Ectodermal cell (in vitro differentiated cells): Measurements from ENCODE around the gene ZNF784.

Source experiments
- H3K27ac ChIP-seq: 2 replicates; pipeline ENCODE4 v1.7.0; 2013; ENCODE audit warnings: mild to moderate bottlenecking, low read depth, low read length; ENCODE audit not compliant: insufficient read depth, poor library complexity, severe bottlenecking
- H3K27me3 ChIP-seq: 2 replicates; pipeline ENCODE4 v1.7.0; 2013; ENCODE audit warnings: mild to moderate bottlenecking, low read length; ENCODE audit not compliant: insufficient read depth, control insufficient read depth, poor library complexity, severe bottlenecking
- H3K36me3 ChIP-seq: one replicate; pipeline ENCODE4 v1.7.0; 2013; ENCODE audit warnings: low read length; ENCODE audit not compliant: control insufficient read depth, insufficient read depth
- H3K4me1 ChIP-seq: one replicate; pipeline ENCODE4 v1.7.0; 2013; ENCODE audit warnings: low read length; ENCODE audit not compliant: control insufficient read depth, insufficient read depth
- H3K4me3 ChIP-seq: 2 replicates; pipeline ENCODE4 v1.7.0; 2013; ENCODE audit warnings: low read depth, low read length, control low read depth; ENCODE audit not compliant: insufficient read depth
- H3K9me3 ChIP-seq: 2 replicates; pipeline ENCODE4 v1.7.0; 2013; ENCODE audit warnings: mild to moderate bottlenecking, low read length, moderate library complexity; ENCODE audit not compliant: control insufficient read depth
- WGBS, 2 experiments: methylation state at CpG; one replicate each; pipeline ENCODE4 v1.1.7; 2013; ENCODE audit warnings: missing lambda C conversion rate in 2 of 2; 5-methylcytosine and 5-hydroxymethylcytosine counted together

Gene ZNF784

GRCh38 chr19:55656552-55656951 is 32.2 kb upstream of the ZNF784 start:
- no peak overlapping the region for H3K27ac ChIP-seq
- 85 to 87% methylated on average over 7 of the region's 7 CpGs for WGBS, 2 experiments

GRCh38 chr19:55655648-55656040 is 31.3 kb upstream of the ZNF784 start:
- Histone ChIP-seq H3K4me3 (peak overlapping the region; percentile 99), H3K9me3 (no peaks in the 10 kb centered on the region), H3K4me1 (peaks cover 14% of the 10 kb centered on the region), H3K27ac (peak overlapping the region; percentile 99), H3K27me3 (no peaks in the 10 kb centered on the region), H3K36me3 (peaks cover 8% of the 10 kb centered on the region)
- whole genome bisulfite sequencing, 2 experiments: 0 to 1% methylated on average over 19 of the region's 19 CpGs

More at GRCh38 chr19:55656552-55656951, 32.2 kb upstream of the ZNF784 start:
- Histone ChIP-seq H3K36me3 (peaks cover 16% of the 10 kb centered on the region), H3K27me3 (no peaks in the 10 kb centered on the region), H3K9me3 (no peaks in the 10 kb centered on the region), H3K4me3 (peak overlapping the region; percentile 99), H3K4me1 (peaks cover 14% of the 10 kb centered on the region)

GRCh38 chr19:55654868-55655647 is 30.7 kb upstream of the ZNF784 start, which contains the start of gene U2AF2:
Gene U2AF2 (plus strand): TSS chr19:55655035. CDS start chr19:55655105, 70 bp downstream.
- Histone ChIP-seq H3K4me3 (peak within 1 kb of the TSS; percentile 99), H3K4me1 (peaks cover 14% of the 10 kb centered on the region), H3K27ac (peak within 1 kb of the TSS; percentile 99), H3K9me3 (no peaks in the 10 kb centered on the region), H3K36me3 (peaks cover 4% of the 10 kb centered on the region), H3K27me3 (no peaks in the 10 kb centered on the region)
- WGBS, 2 experiments: 0% methylated on average over 95 of the region's 95 CpGs

DNA sequence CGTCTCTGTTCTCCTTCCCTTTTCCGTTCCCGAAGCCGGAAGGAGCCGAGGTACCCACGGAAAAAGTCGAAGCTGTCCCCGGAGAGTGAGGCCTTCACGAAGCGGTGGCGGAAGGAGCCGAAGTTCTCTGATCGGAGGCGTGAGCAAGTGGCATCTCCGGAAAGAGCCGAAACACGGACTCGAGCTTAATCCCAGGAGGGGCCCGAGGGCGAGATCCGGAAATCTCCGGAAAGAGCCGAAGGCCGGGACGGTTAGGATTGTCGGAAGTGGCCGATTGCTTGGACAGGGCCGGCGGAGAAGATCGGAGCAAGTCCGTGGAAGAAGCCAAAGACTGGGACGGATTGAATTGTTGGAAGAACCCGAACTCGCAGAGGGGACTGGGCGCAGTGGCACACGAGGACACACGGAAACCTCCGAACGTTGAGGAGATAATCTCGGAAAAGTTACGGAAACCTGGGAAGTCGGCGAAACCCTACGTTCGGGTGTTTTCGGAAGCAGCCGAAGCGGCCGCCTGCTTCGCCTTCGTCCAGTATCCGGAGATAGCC is 30.0 kb upstream of the ZNF784 start:
- H3K36me3 ChIP-seq: peaks cover 3% of the 10 kb centered on the region
- peak overlapping the region; percentile 90 for H3K27ac ChIP-seq
- WGBS, 2 experiments: 0 to 1% methylated on average over 52 of the region's 52 CpGs
- peaks cover 14% of the 10 kb centered on the region for H3K4me1 ChIP-seq
- H3K9me3 ChIP-seq: no peaks in the 10 kb centered on the region
- peak overlapping the region; percentile 99 for H3K4me3 ChIP-seq
- H3K27me3 ChIP-seq: no peaks in the 10 kb centered on the region

DNA sequence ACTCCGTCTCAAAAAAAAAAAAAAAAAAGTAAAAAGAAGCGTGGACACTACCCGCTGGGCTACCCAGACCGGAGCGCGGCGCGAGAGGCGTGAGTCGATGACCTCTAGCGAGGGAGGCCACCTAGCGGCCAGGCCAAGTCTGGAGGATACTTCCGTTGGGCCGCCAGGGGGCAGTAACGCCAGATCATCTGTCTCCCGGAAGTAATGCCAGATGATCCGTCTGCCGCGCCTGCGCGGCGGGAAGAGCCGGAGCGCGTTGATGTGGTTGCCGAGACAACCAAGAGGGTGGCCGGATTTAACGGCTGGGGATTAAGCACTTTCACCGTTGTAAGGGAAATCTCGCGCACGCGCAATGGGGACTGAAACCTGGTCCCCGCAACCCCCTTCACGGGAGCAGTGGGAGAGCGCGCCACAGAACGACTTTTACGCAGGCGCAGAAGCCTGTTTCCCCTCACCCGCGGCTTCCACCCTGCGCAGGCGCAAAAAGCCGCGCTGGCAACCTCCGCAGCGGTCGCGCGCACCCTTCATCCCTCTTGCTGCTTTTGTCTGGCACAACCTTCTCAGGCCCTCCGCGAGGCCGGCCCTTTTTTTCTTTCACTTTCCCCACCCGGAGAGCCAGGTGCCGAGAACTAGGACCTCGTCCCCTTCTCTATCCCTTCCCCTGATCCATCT is 29.4 kb upstream of the ZNF784 start:
- Histone ChIP-seq H3K27me3 (no peaks in the 10 kb centered on the region), H3K9me3 (no peaks in the 10 kb centered on the region), H3K36me3 (peaks cover 3% of the 10 kb centered on the region), H3K27ac (peak overlapping the region; percentile 90), H3K4me3 (peak overlapping the region; percentile 99), H3K4me1 (peaks cover 15% of the 10 kb centered on the region)
- 0% methylated on average over 57 of the region's 57 CpGs for WGBS, 2 experiments

DNA sequence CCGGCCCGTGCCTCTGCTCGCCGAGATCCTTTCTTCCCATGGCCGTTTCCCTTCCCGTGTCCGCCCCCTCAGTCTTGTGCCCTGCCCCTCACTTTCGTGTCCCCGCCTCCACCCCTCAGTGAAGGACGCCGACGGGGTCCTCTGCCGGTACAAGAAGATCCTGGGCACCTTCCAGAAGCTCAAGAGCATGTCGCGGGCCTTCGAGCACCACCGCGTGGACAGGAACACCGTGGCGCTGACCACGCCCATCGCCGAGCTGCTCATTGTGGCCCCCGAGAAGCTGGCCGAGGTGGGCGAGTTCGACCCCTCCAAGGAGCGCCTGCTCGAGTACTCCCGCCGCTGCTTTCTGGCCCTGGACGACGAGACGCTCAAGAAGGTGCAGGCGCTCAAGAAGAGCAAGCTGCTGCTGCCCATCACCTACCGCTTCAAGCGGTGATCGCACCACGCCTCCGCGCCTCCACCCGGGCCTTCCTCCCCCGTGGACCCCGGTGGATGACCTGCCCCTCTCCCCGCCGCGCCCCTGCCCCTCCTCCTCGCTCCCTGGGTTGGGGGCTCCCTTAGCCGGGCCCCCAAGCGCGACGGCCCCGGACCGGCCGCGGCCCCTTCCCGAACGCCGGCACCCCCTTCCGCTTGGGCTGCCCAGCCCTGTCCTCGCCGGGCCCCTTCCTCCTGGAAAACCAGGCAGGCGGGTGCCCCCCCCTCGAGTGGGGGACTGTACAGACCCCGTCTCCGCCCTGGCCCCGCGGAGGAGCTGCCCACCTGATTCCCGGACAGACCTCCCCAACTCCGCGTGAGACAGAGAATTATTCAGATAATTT is 28.2 kb upstream of the ZNF784 start:
- WGBS, 2 experiments: 79 to 82% methylated on average over 71 of the region's 71 CpGs
- no peaks in the 10 kb centered on the region for H3K27me3 ChIP-seq
- H3K4me1 ChIP-seq: peaks cover 14% of the 10 kb centered on the region
- no peaks in the 10 kb centered on the region for H3K9me3 ChIP-seq
- H3K27ac ChIP-seq: no peak overlapping the region
- peaks cover 3% of the 10 kb centered on the region for H3K36me3 ChIP-seq
- H3K4me3 ChIP-seq: no peak overlapping the region

GRCh38 chr19:55651236-55651635 is 26.9 kb upstream of the ZNF784 start:
- Histone ChIP-seq H3K27ac (no peak overlapping the region), H3K9me3 (no peaks in the 10 kb centered on the region), H3K4me1 (peaks cover 13% of the 10 kb centered on the region), H3K27me3 (no peaks in the 10 kb centered on the region), H3K36me3 (peaks cover 3% of the 10 kb centered on the region), H3K4me3 (no peak overlapping the region)
- WGBS, 2 experiments: 84 to 85% methylated on average over 18 of the region's 18 CpGs

GRCh38 chr19:55650602-55651230 is 26.4 kb upstream of the ZNF784 start:
- Histone ChIP-seq H3K27ac (no peak overlapping the region), H3K27me3 (no peaks in the 10 kb centered on the region), H3K9me3 (no peaks in the 10 kb centered on the region), H3K4me1 (peaks cover 13% of the 10 kb centered on the region), H3K36me3 (peaks cover 3% of the 10 kb centered on the region), H3K4me3 (no peak overlapping the region)
- 92 to 95% methylated on average over 17 of the region's 17 CpGs for WGBS, 2 experiments

- Histone ChIP-seq H3K27ac (no peak overlapping the region), H3K4me1 (peaks cover 13% of the 10 kb centered on the region), H3K4me3 (no peak overlapping the region), H3K9me3 (no peaks in the 10 kb centered on the region), H3K36me3 (peaks cover 9% of the 10 kb centered on the region), H3K27me3 (no peaks in the 10 kb centered on the region)
- WGBS, 2 experiments: 90 to 97% methylated on average over 4 of the region's 4 CpGs
These were observed 25.8 kb upstream of the ZNF784 start for GRCh38 chr19:55650126-55650557.
